WERI-Rb-1 (cell line): ENCODE results near the gene ZNF688.
"Not testable (repeated sequence)": the region's sequence is repeated elsewhere in the genome, so short reads cannot be mapped to it uniquely, and the experiment has no call there.

Experiments
- DNase-seq: peaks from one replicate; pipeline ENCODE4 v3.0.0-alpha.2; 2020
- H3K27ac ChIP-seq: fragments of 250-450 bp; sonication (Bioruptor Pico); 2 replicates; pipeline ENCODE4 v1.5.1; 2020; ENCODE audit warnings: mild to moderate bottlenecking, moderate library complexity
- H3K27me3 ChIP-seq: fragments of 250-450 bp; sonication (Bioruptor Pico); 2 replicates; pipeline ENCODE4 v1.5.1; 2021; ENCODE audit warnings: mild to moderate bottlenecking, low read depth, moderate library complexity; ENCODE audit not compliant: insufficient read depth, severe bottlenecking
- H3K36me3 ChIP-seq: fragments of 250-450 bp; sonication (Bioruptor Pico); 2 replicates; pipeline ENCODE4 v1.5.1; 2020; ENCODE audit warnings: mild to moderate bottlenecking, moderate library complexity
- H3K4me3 ChIP-seq: 2 replicates; pipeline ENCODE4 v1.5.1; 2011; ENCODE audit warnings: low read depth, mild to moderate bottlenecking, control low read depth, low read length
- H3K9me3 ChIP-seq: fragments of 250-450 bp; sonication (Bioruptor Pico); 2 replicates; pipeline ENCODE4 v1.5.1; 2021; ENCODE audit warnings: mild to moderate bottlenecking, moderate library complexity; ENCODE audit not compliant: severe bottlenecking
- TF ChIP-seq, protein P1 (sequence below): IDR thresholded peaks from 2 replicates; pipeline ENCODE4 v1.5.1; 2011; ENCODE audit warnings: low read depth, mild to moderate bottlenecking, control low read depth, inconsistent platforms, low read length

ZNF688 gene

DNA sequence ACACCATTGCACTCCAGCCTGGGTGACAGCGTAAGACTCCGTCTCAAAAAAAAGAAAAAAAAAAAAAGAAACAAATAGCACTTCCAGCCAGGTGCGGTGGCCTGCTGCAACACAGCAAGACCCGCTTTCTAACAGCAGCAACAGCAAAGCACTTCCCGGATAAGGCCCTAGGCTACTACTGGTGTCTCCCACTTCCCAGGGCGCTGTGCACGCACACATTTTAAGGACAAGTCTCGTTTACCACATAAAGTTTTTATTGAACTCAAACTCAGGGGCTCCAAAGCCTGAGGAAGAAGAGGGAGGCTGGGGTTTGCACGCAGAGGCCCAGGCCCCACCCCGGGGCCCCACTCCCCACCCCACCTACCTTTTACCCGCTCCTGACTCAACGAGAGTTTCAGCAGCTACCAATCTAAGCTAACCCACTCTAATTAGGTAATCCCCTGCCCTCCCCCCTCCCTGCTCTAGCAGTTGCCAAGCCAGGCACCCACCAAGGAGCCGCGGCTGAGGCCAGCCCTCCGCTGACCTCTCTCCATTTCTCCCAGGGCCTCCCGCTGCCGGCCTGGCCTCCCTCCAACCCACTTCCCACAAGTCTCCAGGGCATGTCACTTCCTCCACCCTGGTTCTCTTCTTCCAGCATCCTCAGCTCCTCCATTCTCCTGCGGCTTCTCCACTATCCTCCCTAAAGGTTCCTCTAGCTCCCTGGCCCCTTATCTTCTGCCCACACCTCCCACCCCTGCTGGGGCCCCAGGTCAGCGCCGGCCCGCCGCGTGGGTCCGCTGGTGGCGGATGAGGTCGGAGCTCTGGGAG, 47.5 kb downstream of the ZNF688 start:
- peaks cover 12% of the 10 kb centered on the region for H3K36me3 ChIP-seq
- H3K4me3 ChIP-seq = no peak overlapping the region
- TF ChIP-seq, protein P1, sequence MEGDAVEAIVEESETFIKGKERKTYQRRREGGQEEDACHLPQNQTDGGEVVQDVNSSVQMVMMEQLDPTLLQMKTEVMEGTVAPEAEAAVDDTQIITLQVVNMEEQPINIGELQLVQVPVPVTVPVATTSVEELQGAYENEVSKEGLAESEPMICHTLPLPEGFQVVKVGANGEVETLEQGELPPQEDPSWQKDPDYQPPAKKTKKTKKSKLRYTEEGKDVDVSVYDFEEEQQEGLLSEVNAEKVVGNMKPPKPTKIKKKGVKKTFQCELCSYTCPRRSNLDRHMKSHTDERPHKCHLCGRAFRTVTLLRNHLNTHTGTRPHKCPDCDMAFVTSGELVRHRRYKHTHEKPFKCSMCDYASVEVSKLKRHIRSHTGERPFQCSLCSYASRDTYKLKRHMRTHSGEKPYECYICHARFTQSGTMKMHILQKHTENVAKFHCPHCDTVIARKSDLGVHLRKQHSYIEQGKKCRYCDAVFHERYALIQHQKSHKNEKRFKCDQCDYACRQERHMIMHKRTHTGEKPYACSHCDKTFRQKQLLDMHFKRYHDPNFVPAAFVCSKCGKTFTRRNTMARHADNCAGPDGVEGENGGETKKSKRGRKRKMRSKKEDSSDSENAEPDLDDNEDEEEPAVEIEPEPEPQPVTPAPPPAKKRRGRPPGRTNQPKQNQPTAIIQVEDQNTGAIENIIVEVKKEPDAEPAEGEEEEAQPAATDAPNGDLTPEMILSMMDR = no peak
- no peak overlapping the region for H3K27ac ChIP-seq
- no peak for DNase-seq
- H3K27me3 ChIP-seq = no peaks in the 10 kb centered on the region
- no peaks in the 10 kb centered on the region for H3K9me3 ChIP-seq

DNA sequence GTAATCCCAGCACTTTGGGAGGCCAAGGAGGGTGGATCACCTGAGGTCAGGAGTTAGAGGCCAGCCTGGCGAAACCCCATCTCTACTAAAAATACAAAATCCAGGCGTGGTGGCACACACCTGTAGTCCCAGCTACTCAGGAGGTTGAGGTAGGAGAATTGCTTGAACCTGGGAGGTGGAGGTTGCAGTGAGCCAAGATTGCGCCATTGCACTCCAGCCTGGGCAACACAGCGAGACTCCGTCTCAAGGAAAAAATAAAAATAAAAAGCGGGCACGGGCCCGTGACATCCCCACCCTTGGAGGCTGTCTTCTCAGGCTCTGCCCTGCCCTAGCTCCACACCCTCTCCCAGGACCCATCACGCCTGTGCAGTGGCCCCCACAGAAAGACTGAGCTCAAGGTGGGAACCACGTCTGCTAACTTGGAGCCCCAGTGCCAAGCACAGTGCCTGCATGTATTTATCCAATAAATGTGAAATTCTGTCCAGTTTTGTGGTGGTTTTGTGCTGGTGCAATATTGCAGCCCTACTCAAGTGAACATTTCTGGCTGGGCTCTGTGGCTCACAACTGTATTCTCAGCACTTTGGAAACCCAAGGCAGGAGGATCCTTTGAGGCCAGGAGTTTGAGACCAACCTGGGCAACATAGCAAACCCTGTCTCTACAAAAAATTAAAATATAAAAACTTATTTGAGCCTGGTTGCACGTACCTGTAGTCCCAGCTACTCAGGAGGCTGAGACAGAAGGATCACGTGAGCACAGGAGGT, 48.6 kb downstream of the ZNF688 start:
- H3K9me3 ChIP-seq, H3K4me3 ChIP-seq, H3K27ac ChIP-seq, DNase-seq, H3K27me3 ChIP-seq: not testable (repeated sequence)
- H3K36me3 ChIP-seq = peaks cover 12% of the 10 kb centered on the region

DNA sequence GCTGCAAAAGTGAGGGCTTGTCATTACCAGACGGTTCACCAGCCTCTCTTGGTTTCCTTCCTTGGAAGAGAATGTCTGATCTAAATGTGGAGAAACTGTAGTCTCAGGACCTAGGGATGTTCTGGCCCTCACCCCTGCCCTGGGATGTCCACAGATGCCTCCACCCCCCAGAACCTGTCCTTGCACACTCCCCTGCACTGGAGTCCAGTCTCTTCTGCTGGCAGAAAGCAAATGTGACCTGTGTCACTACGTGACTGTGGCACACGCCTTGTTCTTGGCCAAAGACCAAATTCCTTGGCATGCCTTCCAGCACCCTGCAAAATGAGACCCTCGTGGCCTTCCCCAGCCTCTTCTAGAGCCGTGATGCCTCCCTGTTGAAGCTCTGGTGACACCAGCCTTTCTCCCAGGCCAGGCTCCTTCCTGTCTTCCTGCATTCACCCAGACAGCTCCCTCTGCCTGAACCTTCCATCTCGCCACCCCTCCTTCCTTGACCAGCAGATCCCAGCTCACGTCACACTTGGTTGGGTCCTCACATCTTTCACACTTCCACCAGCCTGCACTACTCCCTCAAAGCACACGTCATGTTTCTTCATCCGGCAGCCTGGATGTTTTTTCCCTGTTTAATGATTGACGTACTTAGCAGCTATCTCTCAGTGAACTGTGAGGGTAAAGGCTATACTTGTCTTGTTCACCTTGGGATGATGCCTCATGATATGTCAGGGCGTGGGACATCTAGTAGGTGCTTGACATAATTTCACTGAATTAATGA, 49.5 kb downstream of the ZNF688 start:
- no peak for DNase-seq
- Histone ChIP-seq H3K4me3 (no peak overlapping the region), H3K27ac (no peak overlapping the region), H3K27me3 (no peaks in the 10 kb centered on the region), H3K36me3 (peaks cover 12% of the 10 kb centered on the region), H3K9me3 (no peaks in the 10 kb centered on the region)
- TF ChIP-seq, protein P1 = no peak

DNA sequence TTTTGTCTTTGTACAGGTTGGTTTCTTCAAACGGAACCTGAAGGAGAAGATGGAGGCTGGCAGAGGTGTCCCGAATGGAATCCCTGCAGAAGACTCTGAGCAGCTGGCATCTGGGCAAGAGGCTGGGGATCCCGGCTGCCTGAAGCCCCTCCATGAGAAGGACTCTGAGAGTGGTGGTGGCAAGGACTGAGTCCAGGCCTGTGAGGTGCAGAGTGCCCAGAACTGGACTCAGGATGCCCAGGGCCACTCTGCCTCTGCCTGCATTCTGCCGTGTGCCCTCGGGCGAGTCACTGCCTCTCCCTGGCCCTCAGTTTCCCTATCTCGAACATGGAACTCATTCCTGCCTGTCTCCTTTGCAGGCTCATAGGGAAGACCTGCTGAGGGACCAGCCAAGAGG, 50.0 kb downstream of the ZNF688 start:
- TF ChIP-seq, protein P1 = no peak
- peaks cover 12% of the 10 kb centered on the region for H3K36me3 ChIP-seq
- no peaks in the 10 kb centered on the region for H3K9me3 ChIP-seq
- H3K4me3 ChIP-seq = no peak overlapping the region
- H3K27me3 ChIP-seq = no peaks in the 10 kb centered on the region
- no peak overlapping the region for H3K27ac ChIP-seq
- DNase-seq = no peak
